ENCODE measurements around the gene PKDCC.
A peak's percentile ranks its signal among the peaks of the same experiment; 100 is the strongest.
"Not testable (repeated sequence)": the region's sequence is repeated elsewhere in the genome, so short reads cannot be mapped to it uniquely, and the experiment has no call there.

Gene PKDCC

GRCh38 chr2:42067001-42067400 is 19.2 kb downstream of the PKDCC start:
- not testable (repeated sequence) for DNase-seq

GRCh38 chr2:42067521-42067920 is 19.7 kb downstream of the PKDCC start:
- DNase-seq, result no peak

- no peak for DNase-seq
These were observed 20.9 kb downstream of the PKDCC start for GRCh38 chr2:42068571-42069178.

- no peak for DNase-seq
These were observed 21.7 kb downstream of the PKDCC start for GRCh38 chr2:42069568-42069967.

- DNase-seq, result no peak
These were observed 24.0 kb downstream of the PKDCC start for GRCh38 chr2:42071791-42072190.

GRCh38 chr2:42072349-42073118 is 24.7 kb downstream of the PKDCC start:
- DNase-seq, result peak; percentile 48

- no peak for DNase-seq
These were observed 26.1 kb downstream of the PKDCC start for GRCh38 chr2:42073739-42074503.

- DNase-seq, result no peak
These were observed 26.8 kb downstream of the PKDCC start for GRCh38 chr2:42074661-42075060.

- no peak for DNase-seq
These were observed 28.8 kb downstream of the PKDCC start for GRCh38 chr2:42076357-42077225.

- DNase-seq, result no peak
These were observed 29.5 kb downstream of the PKDCC start for GRCh38 chr2:42077343-42077742.

GRCh38 chr2:42079737-42080287 is 32.0 kb downstream of the PKDCC start:
- no peak for DNase-seq

- DNase-seq, result not testable (repeated sequence)
These were observed 33.3 kb downstream of the PKDCC start for GRCh38 chr2:42081151-42081550.

GRCh38 chr2:42082016-42082415 is 34.2 kb downstream of the PKDCC start:
- no peak for DNase-seq

GRCh38 chr2:42084231-42084671 is 36.4 kb downstream of the PKDCC start:
- DNase-seq, result no peak

- not testable (repeated sequence) for DNase-seq
These were observed 37.2 kb downstream of the PKDCC start for GRCh38 chr2:42085070-42085469.

- DNase-seq, result no peak
These were observed 38.1 kb downstream of the PKDCC start for GRCh38 chr2:42085706-42086487.

- peak; percentile 33 for DNase-seq
These were observed 38.7 kb downstream of the PKDCC start for GRCh38 chr2:42086500-42086953.

GRCh38 chr2:42087137-42087856 is 39.5 kb downstream of the PKDCC start:
- no peak for DNase-seq

- DNase-seq, result no peak
These were observed 40.0 kb downstream of the PKDCC start for GRCh38 chr2:42087857-42088195.

- DNase-seq, result peak; percentile 41
These were observed 41.6 kb downstream of the PKDCC start for GRCh38 chr2:42089340-42089925.

All from GDM1 (cell line).